MCF 10A (cell line): ENCODE results near the gene CAVIN1. TPM values are rescaled to one million over a fixed set of nuclear protein-coding genes. Genes with fewer than 3 reads are reported as not detected.

Source experiments
- BruUV-seq: library from RNA; stranded (reverse); fragments of 400-500 nt; replicated peaks from 2 replicates; lab custom pipeline; 2021; lab: Mats Ljungman, UMichigan
- CTCF ChIA-PET: fragments of 300-600 bp; sonication (Branson Sonifier 250); formaldehyde crosslinking; extraction: SDS; loops from one replicate; lab custom pipeline; 2021; ENCODE audit warnings: antibody characterized with exemption, inconsistent platforms; lab: Yijun Ruan, JAX
- POLR2A ChIA-PET: fragments of 300-600, 350-650 bp; sonication (Branson Sonifier 250); formaldehyde crosslinking; extraction: SDS; loops from one replicate; lab custom pipeline; 2020; ENCODE audit warnings: antibody characterized with exemption, inconsistent platforms; lab: Yijun Ruan, JAX
- DNase-seq: peaks from one replicate; pipeline ENCODE4 v3.0.0-alpha.2; 2018; ENCODE audit not compliant: unreplicated experiment
- H3K27ac Mint-ChIP-seq: one replicate; pipeline ENCODE4 v1.8.0; 2022; ENCODE audit warnings: mild to moderate bottlenecking, low read depth, mixed read lengths; ENCODE audit not compliant: unreplicated experiment
- H3K27me3 Mint-ChIP-seq: one replicate; pipeline ENCODE4 v1.8.0; 2022; ENCODE audit warnings: mixed read lengths; ENCODE audit not compliant: insufficient read depth, unreplicated experiment
- H3K36me3 Mint-ChIP-seq: one replicate; pipeline ENCODE4 v1.8.0; 2022; ENCODE audit warnings: mild to moderate bottlenecking, moderate library complexity, mixed read lengths; ENCODE audit not compliant: insufficient read depth, unreplicated experiment
- H3K4me1 Mint-ChIP-seq: one replicate; pipeline ENCODE4 v1.8.0; 2022; ENCODE audit warnings: mixed read lengths; ENCODE audit not compliant: insufficient read depth, unreplicated experiment
- H3K4me3 Mint-ChIP-seq: one replicate; pipeline ENCODE4 v1.8.0; 2022; ENCODE audit warnings: mild to moderate bottlenecking, moderate library complexity, mixed read lengths; ENCODE audit not compliant: unreplicated experiment
- H3K9me3 Mint-ChIP-seq: one replicate; pipeline ENCODE4 v1.8.0; 2022; ENCODE audit warnings: mixed read lengths; ENCODE audit not compliant: unreplicated experiment
- CTCF ChIP-seq: fragments of 200-600 bp; IDR thresholded peaks from one replicate; pipeline ENCODE4 v1.8.0; 2022; ENCODE audit warnings: antibody characterized with exemption, mild to moderate bottlenecking; ENCODE audit not compliant: unreplicated experiment
- intact Hi-C: fragments of 100-400 bp; cut with micrococcal nuclease; formaldehyde crosslinking; loops from 2 replicates; pipeline ENCODE4 v1.14.1; 2022
- total RNA-seq: library from RNA; stranded (reverse); gene quantifications from 2 replicates; pipeline ENCODE4 v1.2.3, GENCODE V29; 2022

CAVIN1 gene
- total RNA-seq, 1 experiment from 2014 or later: 143 TPM

DNA sequence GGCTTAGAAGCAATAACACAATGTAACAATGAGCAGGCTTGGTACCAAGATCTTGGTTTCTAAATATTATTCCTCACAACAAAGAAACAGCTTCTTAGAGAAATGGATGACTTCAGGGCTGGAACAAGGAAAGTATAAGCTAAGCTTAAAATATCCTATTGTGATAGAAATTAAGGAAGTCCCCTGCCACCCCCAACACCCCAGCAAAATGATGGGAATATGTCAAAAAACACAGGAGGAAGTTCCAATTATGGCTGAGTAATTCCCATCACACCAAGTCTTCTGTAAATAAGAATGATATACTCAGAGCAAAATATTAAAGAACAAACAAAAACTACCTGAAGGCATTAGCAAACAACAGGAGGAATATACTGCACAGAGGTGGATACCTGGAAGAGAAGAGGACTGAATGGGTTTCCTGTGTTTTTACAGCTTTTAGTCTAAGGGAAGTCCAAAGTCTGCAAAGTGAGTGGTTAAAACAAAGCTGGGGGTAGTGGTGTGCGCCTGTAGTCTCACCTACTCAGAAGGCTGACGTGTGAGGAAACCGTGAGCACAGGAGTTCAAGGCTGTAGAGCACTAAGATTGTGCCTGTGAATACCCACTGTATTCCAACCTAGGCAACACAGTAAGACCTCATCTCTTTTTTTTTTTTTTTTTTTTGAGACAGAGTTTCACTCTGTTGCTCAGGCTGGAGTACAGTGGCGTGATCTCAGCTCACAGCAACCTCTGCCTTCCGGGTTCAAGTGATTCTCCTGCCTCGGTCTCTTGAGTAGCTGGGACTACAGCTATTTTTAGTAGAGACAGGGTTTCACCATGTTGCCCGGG lies 18.5 kb upstream of the CAVIN1 start:
- Mint-ChIP-seq H3K27ac (no peak overlapping the region), H3K27me3 (no peaks in the 10 kb centered on the region), H3K4me1 (peaks cover 3% of the 10 kb centered on the region), H3K4me3 (no peak overlapping the region), H3K36me3 (no peaks in the 10 kb centered on the region), H3K9me3 (no peaks in the 10 kb centered on the region)
- CTCF ChIA-PET: interaction anchor here (0.6 to 1.3 kb wide), 4 partner anchors 9 to 87 kb away, joined by 3 to 4 read pairs (median 3); no protein-coding TSS in a partner anchor
- POLR2A ChIA-PET: interaction anchor here (0.6 to 2.7 kb wide), 7 partner anchors 12 to 76 kb away, joined by 3 to 9 read pairs (median 3); partner anchors contain the start of genes CAVIN1 and STAT3
- DNase-seq: no peak
- no peak for TF ChIP-seq CTCF
- BruUV-seq: no TSS peak
- intact Hi-C loops: no loop called here

DNA sequence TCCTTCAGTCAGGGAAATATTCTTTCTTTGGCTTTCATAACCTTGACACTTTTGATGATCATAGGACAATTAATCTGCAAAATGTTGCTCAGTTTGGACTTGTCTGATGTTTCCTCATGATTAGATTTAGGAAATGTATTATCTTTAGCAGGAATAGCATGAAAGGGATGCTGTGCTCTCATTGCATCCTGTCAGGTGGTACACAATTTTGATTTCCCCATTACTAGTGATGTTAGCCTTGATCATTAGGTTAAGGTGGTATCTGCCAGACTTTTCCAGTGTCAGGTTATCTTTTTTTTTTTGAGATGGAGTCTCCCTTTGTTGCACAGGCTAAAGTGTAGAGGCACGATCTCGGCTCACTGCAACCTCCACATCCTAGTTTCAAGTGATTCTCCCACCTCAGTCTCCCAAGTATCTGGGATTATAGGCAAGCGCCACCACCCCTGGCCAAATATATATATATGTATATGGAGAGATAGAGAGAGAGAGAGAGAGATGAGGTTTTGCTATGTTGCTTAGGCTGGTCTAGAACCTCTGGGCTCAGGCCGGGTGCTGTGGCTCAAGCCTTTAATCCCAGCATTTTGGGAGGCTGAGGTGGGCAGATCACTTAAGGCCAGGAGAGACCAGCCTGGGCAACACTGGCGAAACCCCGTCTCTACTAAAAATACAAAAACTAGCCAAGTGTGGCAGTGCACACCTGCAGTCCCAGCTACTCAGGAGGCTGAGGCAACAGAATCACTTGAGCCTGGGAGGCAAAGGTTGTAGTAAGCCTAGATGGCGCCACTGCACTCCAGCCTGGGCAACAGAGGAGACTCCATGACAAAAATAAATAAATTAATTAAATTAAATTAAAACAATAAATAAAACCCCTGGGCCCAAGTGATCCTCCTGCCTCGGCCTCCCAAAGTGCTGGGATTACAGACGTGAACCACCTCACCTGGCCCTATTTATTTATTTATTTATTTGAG lies 15.8 kb upstream of the CAVIN1 start:
- Mint-ChIP-seq H3K9me3 (no peaks in the 10 kb centered on the region), H3K4me1 (peaks cover 10% of the 10 kb centered on the region), H3K36me3 (no peaks in the 10 kb centered on the region), H3K27me3 (no peaks in the 10 kb centered on the region), H3K4me3 (no peak overlapping the region), H3K27ac (no peak overlapping the region)
- ChIA-PET CTCF (interaction anchor here (0.6 to 0.7 kb wide), 2 partner anchors 16 to 19 kb away, joined by 3 read pairs; no protein-coding TSS in a partner anchor), POLR2A (no interaction called here)
- DNase-seq: peak; percentile 51
- TF ChIP-seq CTCF: no peak
- intact Hi-C loops: no loop called here
- BruUV-seq: no TSS peak

DNA sequence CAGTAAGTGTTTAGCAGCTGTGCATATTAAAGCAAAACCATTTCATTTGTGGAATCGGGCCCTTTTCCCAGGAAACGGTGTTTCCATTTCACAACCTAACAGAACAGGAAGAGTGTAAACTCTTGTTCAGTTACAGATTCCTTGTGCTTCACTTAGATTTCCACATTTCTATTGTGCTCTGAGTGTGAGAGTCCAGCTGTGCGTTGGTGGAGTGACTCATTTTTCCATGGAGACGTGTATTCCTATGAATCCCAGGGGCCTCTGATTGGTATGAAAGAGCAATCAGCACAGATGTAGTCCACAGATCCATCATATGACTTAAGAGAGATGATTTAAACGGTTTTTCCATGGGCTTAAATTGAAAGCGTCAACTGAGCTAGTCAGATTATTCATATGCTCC lies 13.3 kb upstream of the CAVIN1 start:
- DNase-seq: peak; percentile 90
- Mint-ChIP-seq H3K27me3 (no peaks in the 10 kb centered on the region), H3K4me3 (no peak overlapping the region), H3K4me1 (peaks cover 10% of the 10 kb centered on the region), H3K36me3 (no peaks in the 10 kb centered on the region), H3K9me3 (no peaks in the 10 kb centered on the region), H3K27ac (peak overlapping the region; percentile 46)
- intact Hi-C loops: no loop called here
- ChIA-PET POLR2A (interaction anchor here (0.6 to 2.1 kb wide), 9 partner anchors 8 to 575 kb away, joined by 3 to 6 read pairs (median 3); partner anchors contain the start of genes CAVIN1 and STAT3), CTCF (interaction anchor here (0.7 to 1.1 kb wide), 2 partner anchors 21 to 82 kb away, joined by 3 to 4 read pairs; no protein-coding TSS in a partner anchor)
- TF ChIP-seq CTCF: no peak
- no TSS peak for BruUV-seq
